ENCODE data around the gene ITGA11.

GRCh38 chr15:68333775-68334470 lies 98.0 kb downstream of the ITGA11 start:
- TF ChIP-seq POLR2AphosphoS5 (IDR thresholded peaks at IDR 0.05), result no peak
- no peak for TF ChIP-seq CTCF (IDR thresholded peaks at IDR 0.05)
- TF ChIP-seq POLR2A (IDR thresholded peaks at IDR 0.05), result no peak
- no peak for TF ChIP-seq EP300 (IDR thresholded peaks at IDR 0.05)

Data from stomach (tissue), 4 donors.